Natural killer cell (primary cell): ENCODE results near the gene WDR43. TPM values are rescaled to one million over a fixed set of nuclear protein-coding genes. Genes with fewer than 3 reads are reported as not detected.

Experiments used
- ATAC-seq, 3 donors: fragments of 150-1000 bp in 2 of 3; fragments of 200-7000 bp in 1 of 3; cut with Tn5 transposase; 1 replicate in 1 of 3; 2 replicates in 2 of 3; pipeline ENCODE4 v1.10.0; 2021; ENCODE audit warnings: mild to moderate bottlenecking in 2 of 3, moderate library complexity in 2 of 3
- DNase-seq, 2 donors: peaks; one replicate each; pipeline versions ENCODE4 v3.0.0 to v3.0.0-alpha.2; 2013 to 2021; ENCODE audit warnings: mixed read lengths in 1 of 2
- H3K27ac ChIP-seq: one replicate; pipeline ENCODE4 v1.5.1; 2013; ENCODE audit warnings: mild to moderate bottlenecking, low read length
- H3K27me3 ChIP-seq: one replicate; pipeline ENCODE4 v1.6.1; 2013; ENCODE audit warnings: low read length; ENCODE audit not compliant: control insufficient read depth, insufficient read depth
- H3K36me3 ChIP-seq: one replicate; pipeline ENCODE4 v1.6.1; 2013; ENCODE audit warnings: low read length; ENCODE audit not compliant: control insufficient read depth, insufficient read depth
- H3K4me1 ChIP-seq: one replicate; pipeline ENCODE4 v1.6.1; 2013; ENCODE audit warnings: low read length; ENCODE audit not compliant: control insufficient read depth, insufficient read depth
- H3K4me3 ChIP-seq: one replicate; pipeline ENCODE4 v1.5.1; 2013; ENCODE audit warnings: low read length
- H3K9me3 ChIP-seq: one replicate; pipeline ENCODE4 v1.6.1; 2013; ENCODE audit warnings: low read length; ENCODE audit not compliant: control insufficient read depth, insufficient read depth
- H3K27ac Mint-ChIP-seq, 2 donors: one replicate each; pipeline ENCODE4 v1.8.0; 2022; ENCODE audit warnings: mild to moderate bottlenecking in 2 of 2, mixed read lengths in 2 of 2, moderate library complexity in 1 of 2
- H3K27me3 Mint-ChIP-seq, 2 donors: one replicate each; pipeline ENCODE4 v1.8.0; 2022; ENCODE audit warnings: low read depth in 2 of 2, mixed read lengths in 2 of 2
- H3K36me3 Mint-ChIP-seq: one replicate; pipeline ENCODE4 v1.8.0; 2022; ENCODE audit warnings: mixed read lengths
- H3K4me1 Mint-ChIP-seq, 2 donors: one replicate each; pipeline ENCODE4 v1.8.0; 2022; ENCODE audit warnings: mixed read lengths in 2 of 2
- H3K4me3 Mint-ChIP-seq: one replicate; pipeline ENCODE4 v1.8.0; 2022; ENCODE audit warnings: mild to moderate bottlenecking, moderate library complexity, mixed read lengths
- H3K9me3 Mint-ChIP-seq, 2 donors: one replicate each; pipeline ENCODE4 v1.8.0; 2022; ENCODE audit warnings: mixed read lengths in 2 of 2
- WGBS: methylation state at CpG from one replicate; pipeline ENCODE4 v1.1.7; 2013; ENCODE audit warnings: missing lambda C conversion rate; ENCODE audit not compliant: insufficient coverage; 5-methylcytosine and 5-hydroxymethylcytosine counted together
- intact Hi-C: fragments of 100-400 bp; cut with micrococcal nuclease; formaldehyde crosslinking; loops from one replicate; pipeline ENCODE4 v1.14.2; 2022
- total RNA-seq, 4 donors: library from RNA; stranded (reverse); fragments of 120-200 nt in 1 of 4; gene quantifications; one replicate each; pipeline versions ENCODE4 v1.2.3 to v1.2.4, GENCODE V29; 2013 to 2022
- TF ChIP-seq, protein P1 (sequence below): fragments of 200-600 bp; IDR thresholded peaks from one replicate; pipeline ENCODE4 v1.8.0; 2022; ENCODE audit warnings: antibody characterized with exemption

The WDR43 gene
- total RNA-seq, 3 donors from 2014 or later (not counting 1 experiment from before 2014, with no cell fraction given): 45.1 to 53.2 (median 49.1) TPM

DNA sequence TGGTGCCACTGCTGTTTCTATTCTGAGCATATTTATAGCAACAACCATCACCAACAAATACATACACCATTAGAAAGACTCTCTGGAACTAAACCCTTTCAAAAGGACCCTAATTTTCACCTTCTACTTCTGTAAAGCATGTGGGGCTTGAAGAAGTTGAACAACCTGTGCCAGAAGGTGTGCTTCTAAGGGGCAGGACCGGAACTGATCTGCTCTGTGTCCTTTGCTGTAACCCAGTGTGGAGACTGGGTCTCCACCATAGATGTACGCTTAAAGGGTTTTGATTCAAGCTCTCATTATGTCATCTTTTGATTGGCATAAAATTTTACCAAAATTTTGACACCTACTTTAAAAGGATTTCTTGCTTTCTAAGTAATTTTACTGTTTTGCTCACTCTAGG, 40.3 kb downstream of the WDR43 start:
- Mint-ChIP-seq H3K36me3 (peaks cover 12% of the 10 kb centered on the region), H3K4me3 (no peak overlapping the region), H3K27me3 (no peaks in the 10 kb centered on the region), H3K9me3 (no peaks in the 10 kb centered on the region), H3K4me1 (no peaks in the 10 kb centered on the region), H3K27ac (no peak overlapping the region)
- no peaks in the 10 kb centered on the region for H3K27me3 ChIP-seq
- no peak for ATAC-seq
- H3K36me3 ChIP-seq: peaks cover 71% of the 10 kb centered on the region
- intact Hi-C loops: no loop called here
- 98% methylated on average over 2 of the region's 2 CpGs for WGBS
- no peaks in the 10 kb centered on the region for H3K9me3 ChIP-seq
- no peaks in the 10 kb centered on the region for H3K4me1 ChIP-seq
- no peak overlapping the region for H3K4me3 ChIP-seq
- no peak overlapping the region for H3K27ac ChIP-seq
- DNase-seq: no peak
- TF ChIP-seq, protein P1, sequence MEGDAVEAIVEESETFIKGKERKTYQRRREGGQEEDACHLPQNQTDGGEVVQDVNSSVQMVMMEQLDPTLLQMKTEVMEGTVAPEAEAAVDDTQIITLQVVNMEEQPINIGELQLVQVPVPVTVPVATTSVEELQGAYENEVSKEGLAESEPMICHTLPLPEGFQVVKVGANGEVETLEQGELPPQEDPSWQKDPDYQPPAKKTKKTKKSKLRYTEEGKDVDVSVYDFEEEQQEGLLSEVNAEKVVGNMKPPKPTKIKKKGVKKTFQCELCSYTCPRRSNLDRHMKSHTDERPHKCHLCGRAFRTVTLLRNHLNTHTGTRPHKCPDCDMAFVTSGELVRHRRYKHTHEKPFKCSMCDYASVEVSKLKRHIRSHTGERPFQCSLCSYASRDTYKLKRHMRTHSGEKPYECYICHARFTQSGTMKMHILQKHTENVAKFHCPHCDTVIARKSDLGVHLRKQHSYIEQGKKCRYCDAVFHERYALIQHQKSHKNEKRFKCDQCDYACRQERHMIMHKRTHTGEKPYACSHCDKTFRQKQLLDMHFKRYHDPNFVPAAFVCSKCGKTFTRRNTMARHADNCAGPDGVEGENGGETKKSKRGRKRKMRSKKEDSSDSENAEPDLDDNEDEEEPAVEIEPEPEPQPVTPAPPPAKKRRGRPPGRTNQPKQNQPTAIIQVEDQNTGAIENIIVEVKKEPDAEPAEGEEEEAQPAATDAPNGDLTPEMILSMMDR: no peak

DNA sequence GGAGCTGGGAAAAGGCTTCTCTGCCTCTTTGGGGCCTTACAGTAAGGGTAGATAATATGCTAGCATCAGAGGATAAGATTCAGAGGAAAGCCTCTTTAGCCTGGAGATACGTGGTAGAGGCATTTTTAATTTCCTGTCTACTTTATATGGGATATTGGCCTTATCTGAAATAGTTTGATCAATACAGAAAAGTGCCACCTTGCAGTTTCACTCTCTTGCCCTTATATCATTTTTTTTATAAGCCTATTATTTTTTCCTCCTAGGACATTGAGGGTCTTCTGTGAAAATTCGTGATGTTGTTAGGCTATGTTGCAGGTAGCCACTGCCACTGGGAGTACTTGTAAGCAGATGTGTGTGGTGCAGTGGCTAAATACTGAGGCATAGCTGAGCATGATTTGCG, 46.5 kb downstream of the WDR43 start:
- TF ChIP-seq, protein P1: no peak
- no peaks in the 10 kb centered on the region for H3K27me3 ChIP-seq
- H3K4me3 ChIP-seq: no peak overlapping the region
- no peaks in the 10 kb centered on the region for H3K27me3 Mint-ChIP-seq
- DNase-seq (no peak), ATAC-seq (no peak)
- H3K4me3 Mint-ChIP-seq: no peak overlapping the region
- WGBS: 93% methylated on average over 3 of the region's 3 CpGs
- intact Hi-C loops: no loop called here
- H3K9me3 Mint-ChIP-seq: no peaks in the 10 kb centered on the region
- H3K36me3 Mint-ChIP-seq: peaks cover 30% of the 10 kb centered on the region
- H3K27ac Mint-ChIP-seq: peak overlapping the region in 1 of 2 donors; percentile 64
- no peaks in the 10 kb centered on the region for H3K9me3 ChIP-seq
- no peaks in the 10 kb centered on the region for H3K4me1 ChIP-seq
- peaks cover 62% of the 10 kb centered on the region for H3K36me3 ChIP-seq
- H3K27ac ChIP-seq: no peak overlapping the region
- no peaks in the 10 kb centered on the region for H3K4me1 Mint-ChIP-seq

DNA sequence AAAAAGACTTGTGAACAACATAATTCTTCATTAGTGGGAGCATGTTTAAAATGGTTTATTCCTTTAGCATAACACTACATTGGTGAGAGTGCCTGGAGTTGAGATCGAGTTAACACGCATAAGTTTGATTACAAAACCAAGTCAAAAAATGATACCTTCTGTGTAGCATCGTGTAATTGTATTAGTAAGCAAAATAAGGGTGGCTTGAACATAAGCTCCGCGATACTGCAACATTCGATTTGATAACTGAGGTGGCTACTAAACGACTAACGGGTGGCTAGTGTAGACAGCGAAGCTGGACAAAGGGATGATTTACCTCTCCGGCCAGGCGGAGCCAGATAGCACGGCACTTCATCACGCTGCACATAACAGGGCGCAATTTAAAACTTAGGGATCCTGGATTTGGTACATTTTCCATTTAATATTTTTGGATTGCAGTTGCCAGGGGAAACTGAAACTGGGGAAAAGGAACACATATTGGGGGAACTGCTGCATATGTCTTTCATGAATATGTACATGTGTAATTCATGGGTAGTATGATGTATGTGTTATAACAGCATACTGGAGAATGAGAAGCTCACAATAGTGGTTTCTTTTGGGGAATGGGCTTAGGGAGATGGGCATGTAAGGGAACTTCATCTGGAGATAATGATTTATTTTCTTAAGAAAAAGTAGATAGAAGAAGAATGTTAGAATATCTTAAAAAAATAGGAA, 50.2 kb downstream of the WDR43 start:
- Mint-ChIP-seq H3K27me3 (no peaks in the 10 kb centered on the region), H3K36me3 (peaks cover 18% of the 10 kb centered on the region), H3K9me3 (no peaks in the 10 kb centered on the region), H3K4me1 (no peaks in the 10 kb centered on the region), H3K27ac (no peak overlapping the region), H3K4me3 (no peak overlapping the region)
- ATAC-seq: no peak
- TF ChIP-seq, protein P1: no peak
- Histone ChIP-seq H3K36me3 (peaks cover 72% of the 10 kb centered on the region), H3K9me3 (no peaks in the 10 kb centered on the region), H3K27ac (no peak overlapping the region), H3K4me1 (no peaks in the 10 kb centered on the region), H3K27me3 (no peaks in the 10 kb centered on the region), H3K4me3 (no peak overlapping the region)
- no peak for DNase-seq
- intact Hi-C loops: no loop called here
- WGBS: 98% methylated on average over 14 of the region's 14 CpGs

DNA sequence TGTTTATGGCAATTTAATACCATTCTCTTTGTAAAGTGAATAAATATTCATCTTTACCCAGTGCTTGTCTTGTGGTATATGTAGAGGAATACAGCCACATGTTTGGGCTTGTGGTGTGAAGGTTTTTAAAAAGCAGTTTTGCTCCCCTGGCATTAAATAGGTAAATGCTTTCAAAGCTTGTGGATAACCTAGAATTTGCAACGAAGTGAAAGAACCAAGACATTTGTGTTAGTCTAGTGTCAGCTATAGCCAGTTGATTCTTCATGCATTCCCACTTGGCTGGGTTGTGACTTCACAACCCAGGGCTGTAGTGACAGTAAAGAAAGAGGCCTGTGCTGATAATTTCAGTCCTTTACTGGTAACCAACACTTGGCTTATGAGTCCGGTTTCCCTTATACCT, 53.7 kb downstream of the WDR43 start:
- no peak overlapping the region for H3K27ac ChIP-seq
- H3K27me3 ChIP-seq: no peaks in the 10 kb centered on the region
- 94% methylated on average over 1 of the region's 2 CpGs for WGBS
- ATAC-seq: no peak
- H3K4me3 ChIP-seq: no peak overlapping the region
- Mint-ChIP-seq H3K27me3 (no peaks in the 10 kb centered on the region), H3K4me3 (no peak overlapping the region), H3K36me3 (peaks cover 8% of the 10 kb centered on the region), H3K9me3 (no peaks in the 10 kb centered on the region), H3K27ac (no peak overlapping the region), H3K4me1 (peaks cover 0 to 6% of the 10 kb centered on the region in 2 donors)
- H3K4me1 ChIP-seq: no peaks in the 10 kb centered on the region
- intact Hi-C loops: no loop called here
- no peaks in the 10 kb centered on the region for H3K9me3 ChIP-seq
- TF ChIP-seq, protein P1: no peak
- no peak for DNase-seq
- H3K36me3 ChIP-seq: peaks cover 51% of the 10 kb centered on the region
